H9 (cell line): ENCODE measurements around the gene SACM1L. TPM values are rescaled to one million over a fixed set of nuclear protein-coding genes. Genes with fewer than 3 reads are reported as not detected.
A peak's percentile ranks its signal among the peaks of the same experiment; 100 is the strongest.
"Not testable (repeated sequence)": the region's sequence is repeated elsewhere in the genome, so short reads cannot be mapped to it uniquely, and the experiment has no call there.

ENCODE experiments used
- DNase-seq: peaks from one replicate; pipeline ENCODE4 v3.0.0-alpha.2; 2017
- H2AFZ ChIP-seq: one replicate; pipeline ENCODE4 v1.6.1; 2013; ENCODE audit warnings: mild to moderate bottlenecking, low read length, control low read depth, moderate library complexity
- H2AK5ac ChIP-seq: 2 replicates; pipeline ENCODE4 v1.6.1; 2013; ENCODE audit warnings: low read length, control low read depth, mixed read lengths; ENCODE audit not compliant: insufficient read length
- H2BK120ac ChIP-seq: one replicate; pipeline ENCODE4 v1.6.1; 2013; ENCODE audit warnings: low read depth, mild to moderate bottlenecking, low read length, control low read depth, inconsistent platforms; ENCODE audit not compliant: poor library complexity, severe bottlenecking
- H2BK12ac ChIP-seq: 2 replicates; pipeline ENCODE4 v1.6.1; 2013; ENCODE audit warnings: low read length, control low read depth, mixed read lengths, low read depth; ENCODE audit not compliant: insufficient read length
- H2BK15ac ChIP-seq: 2 replicates; pipeline ENCODE4 v1.6.1; 2013; ENCODE audit warnings: low read depth, low read length, control low read depth
- H2BK20ac ChIP-seq: one replicate; pipeline ENCODE4 v1.6.1; 2013; ENCODE audit warnings: low read depth, mild to moderate bottlenecking, low read length, control low read depth, inconsistent platforms; ENCODE audit not compliant: poor library complexity, severe bottlenecking
- H2BK5ac ChIP-seq: 2 replicates; pipeline ENCODE4 v1.6.1; 2013; ENCODE audit warnings: low read length, control low read depth, mixed read lengths; ENCODE audit not compliant: insufficient read length
- H3K14ac ChIP-seq: 2 replicates; pipeline ENCODE4 v1.6.1; 2013; ENCODE audit warnings: low read length, control low read depth; ENCODE audit not compliant: insufficient read depth
- H3K18ac ChIP-seq: 2 replicates; pipeline ENCODE4 v1.6.1; 2013; ENCODE audit warnings: low read depth, mild to moderate bottlenecking, mixed read lengths, low read length, control low read depth; ENCODE audit not compliant: insufficient read length
- H3K23ac ChIP-seq: 2 replicates; pipeline ENCODE4 v1.6.1; 2013; ENCODE audit warnings: low read length, control low read depth, mixed read lengths, low read depth; ENCODE audit not compliant: insufficient read length
- H3K23me2 ChIP-seq: 2 replicates; pipeline ENCODE4 v1.6.1; 2013; ENCODE audit warnings: low read depth, mild to moderate bottlenecking, mixed read lengths, low read length, control low read depth; ENCODE audit not compliant: insufficient read length, poor library complexity, severe bottlenecking
- H3K27ac ChIP-seq: 2 replicates; pipeline ENCODE4 v1.5.1; 2013; ENCODE audit warnings: low read length, control low read depth, mixed read lengths, low read depth; ENCODE audit not compliant: insufficient read length
- H3K27me3 ChIP-seq: 2 replicates; pipeline ENCODE4 v1.6.1; 2013; ENCODE audit warnings: low read length, control low read depth, inconsistent platforms; ENCODE audit not compliant: insufficient read depth
- H3K4ac ChIP-seq: 2 replicates; pipeline ENCODE4 v1.6.1; 2013; ENCODE audit warnings: low read depth, mild to moderate bottlenecking, control low read depth, inconsistent platforms, low read length, moderate library complexity
- H3K4me1 ChIP-seq: 2 replicates; pipeline ENCODE4 v1.6.1; 2013; ENCODE audit warnings: low read length, control low read depth, inconsistent platforms; ENCODE audit not compliant: insufficient read depth
- H3K4me2 ChIP-seq: 2 replicates; pipeline ENCODE4 v1.6.1; 2013; ENCODE audit warnings: low read length, control low read depth, mixed read lengths; ENCODE audit not compliant: insufficient read length, insufficient read depth
- H3K56ac ChIP-seq: 2 replicates; pipeline ENCODE4 v1.6.1; 2013; ENCODE audit warnings: low read depth, mild to moderate bottlenecking, mixed read lengths, low read length, control low read depth; ENCODE audit not compliant: insufficient read length
- H3K79me1 ChIP-seq: 2 replicates; pipeline ENCODE4 v1.6.1; 2013; ENCODE audit warnings: low read depth, mild to moderate bottlenecking, moderate library complexity, low read length, control low read depth, inconsistent platforms; ENCODE audit not compliant: insufficient read depth, poor library complexity, severe bottlenecking
- H3K79me2 ChIP-seq: 2 replicates; pipeline ENCODE4 v1.6.1; 2013; ENCODE audit warnings: low read length, control low read depth, inconsistent platforms; ENCODE audit not compliant: insufficient read depth
- H3K9ac ChIP-seq: 2 replicates; pipeline ENCODE4 v1.6.1; 2013; ENCODE audit warnings: low read length, control low read depth, mixed read lengths; ENCODE audit not compliant: insufficient read length; ENCODE audit errors: extremely low read depth
- H3K9me3 ChIP-seq: one replicate; pipeline ENCODE4 v1.6.1; 2013; ENCODE audit warnings: low read depth, low read length, inconsistent platforms; ENCODE audit not compliant: control insufficient read depth
- H3T11ph ChIP-seq: one replicate; pipeline ENCODE4 v1.6.1; 2013; ENCODE audit warnings: mild to moderate bottlenecking, low read length, control low read depth, inconsistent platforms
- H4K20me1 ChIP-seq: one replicate; pipeline ENCODE4 v1.6.1; 2013; ENCODE audit not compliant: control insufficient read depth, insufficient read length, insufficient read depth
- H4K5ac ChIP-seq: 2 replicates; pipeline ENCODE4 v1.6.1; 2013; ENCODE audit warnings: low read depth, mild to moderate bottlenecking, mixed read lengths, low read length, control low read depth; ENCODE audit not compliant: insufficient read length
- H4K8ac ChIP-seq: replicated peaks from 2 replicates; pipeline ENCODE4 v1.6.1; 2013; ENCODE audit warnings: low read length, control low read depth, mixed read lengths, low read depth; ENCODE audit not compliant: insufficient read length
- H4K91ac ChIP-seq: 2 replicates; pipeline ENCODE4 v1.6.1; 2013; ENCODE audit warnings: low read depth, mild to moderate bottlenecking, moderate library complexity, mixed read lengths, low read length, control low read depth; ENCODE audit not compliant: insufficient read length
- H3K27ac Mint-ChIP-seq, 3 experiments: 2 replicates in 2 of 3; 3 replicates in 1 of 3; pipeline ENCODE4 v1.8.0; 2020 to 2021; ENCODE audit warnings: mixed read lengths in 3 of 3, mild to moderate bottlenecking in 1 of 3, moderate library complexity in 1 of 3
- H3K27me3 Mint-ChIP-seq: 2 replicates; pipeline ENCODE4 v1.8.0; 2021; ENCODE audit warnings: low read depth, mild to moderate bottlenecking, moderate library complexity, mixed read lengths
- H3K36me3 Mint-ChIP-seq, 3 experiments: 2 replicates in 2 of 3; 3 replicates in 1 of 3; pipeline ENCODE4 v1.8.0; 2020 to 2021; ENCODE audit warnings: low read depth in 3 of 3, mixed read lengths in 3 of 3; ENCODE audit not compliant: insufficient read depth in 1 of 3
- H3K4me1 Mint-ChIP-seq, 2 experiments: 2 replicates each; pipeline ENCODE4 v1.8.0; 2020; ENCODE audit warnings: mixed read lengths in 2 of 2
- H3K4me3 Mint-ChIP-seq, 2 experiments: 2 replicates in 1 of 2; 3 replicates in 1 of 2; pipeline ENCODE4 v1.8.0; 2020 to 2021; ENCODE audit warnings: mild to moderate bottlenecking in 2 of 2, mixed read lengths in 2 of 2, moderate library complexity in 1 of 2
- H3K9me3 Mint-ChIP-seq, 2 experiments: 2 replicates in 1 of 2; 3 replicates in 1 of 2; pipeline ENCODE4 v1.8.0; 2020; ENCODE audit warnings: mild to moderate bottlenecking in 2 of 2, mixed read lengths in 2 of 2, moderate library complexity in 1 of 2
- WGBS: extraction: QIAGEN DNeasy Blood & Tissue Kit; methylation state at CpG from one replicate; pipeline ENCODE4 v1.1.7; 2013; ENCODE audit warnings: missing lambda C conversion rate, low lambda C conversion rate, mixed read lengths; ENCODE audit not compliant: insufficient read length; ENCODE audit errors: extremely low coverage; 5-methylcytosine and 5-hydroxymethylcytosine counted together
- total RNA-seq: library from RNA; stranded (reverse); gene quantifications from 2 replicates; pipeline ENCODE4 v1.2.1, GENCODE V29; 2021
- TF ChIP-seq, protein P1 (sequence below): fragments of 200-600 bp; sonication (generic); conservative IDR thresholded peaks from 3 replicates; pipeline ENCODE4 v1.8.0; 2021; ENCODE audit warnings: antibody characterized with exemption, mild to moderate bottlenecking

SACM1L gene
- total RNA-seq, 1 experiment from 2014 or later = 52.8 TPM

DNA sequence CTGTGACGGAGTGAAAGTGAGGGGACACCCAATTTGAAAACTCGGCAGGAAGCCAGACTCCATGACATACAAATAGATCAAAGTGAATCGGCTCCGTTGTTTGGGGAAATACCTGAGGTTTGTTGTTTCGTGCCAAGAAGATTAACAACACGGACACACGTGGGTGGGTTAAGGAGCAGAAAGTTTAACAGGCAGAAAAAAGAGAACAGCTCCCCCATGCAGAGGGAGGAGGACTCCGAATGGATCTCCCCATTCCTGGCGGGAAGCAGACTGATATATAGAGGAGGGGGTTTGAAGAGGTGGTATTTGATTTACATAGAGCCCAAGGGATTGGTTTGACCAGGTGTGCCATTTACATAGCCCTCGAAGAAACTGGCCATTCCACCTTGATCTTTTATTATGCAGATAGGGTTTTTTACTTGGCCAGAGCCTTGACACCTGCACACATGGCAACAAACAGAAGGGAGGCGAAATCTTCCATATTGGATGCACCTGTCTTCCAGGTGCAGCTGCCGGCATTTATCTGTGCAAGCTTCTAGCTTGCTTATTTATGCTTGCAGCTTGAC, 4.8 kb upstream of the SACM1L start:
- Histone ChIP-seq H2BK15ac (no peak overlapping the region), H4K91ac (peak overlapping the region; percentile 39), H3K56ac (no peak overlapping the region), H4K20me1 (no peaks in the 10 kb centered on the region), H3K9me3 (no peaks in the 10 kb centered on the region), H2AFZ (no peak overlapping the region), H2AK5ac (peak overlapping the region; percentile 15), H4K5ac (no peak overlapping the region), H3K79me2 (no peaks in the 10 kb centered on the region), H3K18ac (peak overlapping the region; percentile 62), H2BK20ac (no peak overlapping the region), H3K4me1 (peaks cover 10% of the 10 kb centered on the region; the same call in 1 of the 2 replicates), H3K27me3 (no peaks in the 10 kb centered on the region), H2BK5ac (no peak overlapping the region), H3K23ac (no peak overlapping the region), H3K23me2 (peaks cover 2% of the 10 kb centered on the region), H2BK12ac (peak overlapping the region; percentile 18), H4K8ac (no peak overlapping the region), H3K79me1 (no peaks in the 10 kb centered on the region), H3T11ph (no peak overlapping the region), H3K14ac (no peak overlapping the region), H3K9ac (no peak overlapping the region), H3K27ac (peak overlapping the region; percentile 27), H3K4ac (no peak overlapping the region), H2BK120ac (no peak overlapping the region), H3K4me2 (peak overlapping the region; percentile 5)
- Mint-ChIP-seq H3K27ac (peak overlapping the region; percentile 70 to 95 (median 90)), H3K4me1 (peaks cover 33 to 35% of the 10 kb centered on the region in 2 experiments), H3K4me3 (peak overlapping the region; percentile 21 to 50), H3K36me3 (peaks cover 19 to 26% (median 19%) of the 10 kb centered on the region in 3 experiments), H3K27me3 (peaks cover 3% of the 10 kb centered on the region), H3K9me3 (peaks cover 7 to 9% of the 10 kb centered on the region in 2 experiments)
- no CpG with 5 or more reads among the region's 12 CpGs for WGBS
- DNase-seq = peak; percentile 79
- TF ChIP-seq, protein P1, sequence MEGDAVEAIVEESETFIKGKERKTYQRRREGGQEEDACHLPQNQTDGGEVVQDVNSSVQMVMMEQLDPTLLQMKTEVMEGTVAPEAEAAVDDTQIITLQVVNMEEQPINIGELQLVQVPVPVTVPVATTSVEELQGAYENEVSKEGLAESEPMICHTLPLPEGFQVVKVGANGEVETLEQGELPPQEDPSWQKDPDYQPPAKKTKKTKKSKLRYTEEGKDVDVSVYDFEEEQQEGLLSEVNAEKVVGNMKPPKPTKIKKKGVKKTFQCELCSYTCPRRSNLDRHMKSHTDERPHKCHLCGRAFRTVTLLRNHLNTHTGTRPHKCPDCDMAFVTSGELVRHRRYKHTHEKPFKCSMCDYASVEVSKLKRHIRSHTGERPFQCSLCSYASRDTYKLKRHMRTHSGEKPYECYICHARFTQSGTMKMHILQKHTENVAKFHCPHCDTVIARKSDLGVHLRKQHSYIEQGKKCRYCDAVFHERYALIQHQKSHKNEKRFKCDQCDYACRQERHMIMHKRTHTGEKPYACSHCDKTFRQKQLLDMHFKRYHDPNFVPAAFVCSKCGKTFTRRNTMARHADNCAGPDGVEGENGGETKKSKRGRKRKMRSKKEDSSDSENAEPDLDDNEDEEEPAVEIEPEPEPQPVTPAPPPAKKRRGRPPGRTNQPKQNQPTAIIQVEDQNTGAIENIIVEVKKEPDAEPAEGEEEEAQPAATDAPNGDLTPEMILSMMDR = no peak

DNA sequence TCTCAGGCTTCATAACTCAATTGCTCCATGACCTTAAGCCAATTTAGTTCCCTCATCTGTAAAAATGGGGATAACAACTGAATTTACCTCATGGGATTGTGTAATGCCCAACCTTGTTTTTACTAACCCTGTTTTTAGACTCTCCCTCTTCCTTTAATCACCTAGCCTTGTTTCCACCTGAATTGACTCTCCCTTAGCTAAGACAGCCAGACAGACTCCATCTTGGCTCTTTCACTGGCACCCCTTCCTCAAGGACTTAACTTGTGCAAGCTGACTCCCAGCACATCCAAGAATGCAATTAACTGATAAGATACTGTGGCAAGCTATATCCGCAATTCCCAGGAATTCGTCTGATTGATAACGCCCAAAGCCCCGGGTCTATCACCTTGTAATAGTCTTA, 3.5 kb upstream of the SACM1L start:
- WGBS = no CpG with 5 or more reads among the region's 4 CpGs
- Mint-ChIP-seq H3K27ac (peak overlapping the region; percentile 83 to 95 (median 90); a peak in 5 of 7 replicates), H3K4me1 (peaks cover 33 to 34% of the 10 kb centered on the region in 2 experiments), H3K36me3 (peaks cover 12 to 19% (median 16%) of the 10 kb centered on the region in 3 experiments), H3K4me3 (peak overlapping the region in 1 of 2 experiments; percentile 58; a peak in 4 of 5 replicates)
- peaks cover 11% of the 10 kb centered on the region for H3K79me2 ChIP-seq
- not testable (repeated sequence) for H3K4me2 ChIP-seq, H3K9me3 Mint-ChIP-seq, H3K4me1 ChIP-seq, DNase-seq, H4K91ac ChIP-seq, H4K20me1 ChIP-seq, H2BK15ac ChIP-seq, H2BK120ac ChIP-seq, H4K5ac ChIP-seq, H3K27me3 ChIP-seq, H4K8ac ChIP-seq, H3K27me3 Mint-ChIP-seq, H2BK20ac ChIP-seq, H3K9me3 ChIP-seq, H3T11ph ChIP-seq, H3K9ac ChIP-seq, H3K23ac ChIP-seq, H2BK12ac ChIP-seq, H2BK5ac ChIP-seq, H3K79me1 ChIP-seq, H2AFZ ChIP-seq, H3K56ac ChIP-seq, H3K18ac ChIP-seq, H3K23me2 ChIP-seq, H3K14ac ChIP-seq, H2AK5ac ChIP-seq, H3K4ac ChIP-seq
- peak overlapping the region; percentile 22 for H3K27ac ChIP-seq
